NCI-H2107 (cell line): ENCODE measurements around the gene NADK2.
"Not testable (repeated sequence)": the region's sequence is repeated elsewhere in the genome, so short reads cannot be mapped to it uniquely, and the experiment has no call there.

Source experiments
- DNase-seq: peaks from one replicate; lab custom pipeline; 2025; lab: John Stamatoyannopoulos, UW

Gene NADK2, protein sequence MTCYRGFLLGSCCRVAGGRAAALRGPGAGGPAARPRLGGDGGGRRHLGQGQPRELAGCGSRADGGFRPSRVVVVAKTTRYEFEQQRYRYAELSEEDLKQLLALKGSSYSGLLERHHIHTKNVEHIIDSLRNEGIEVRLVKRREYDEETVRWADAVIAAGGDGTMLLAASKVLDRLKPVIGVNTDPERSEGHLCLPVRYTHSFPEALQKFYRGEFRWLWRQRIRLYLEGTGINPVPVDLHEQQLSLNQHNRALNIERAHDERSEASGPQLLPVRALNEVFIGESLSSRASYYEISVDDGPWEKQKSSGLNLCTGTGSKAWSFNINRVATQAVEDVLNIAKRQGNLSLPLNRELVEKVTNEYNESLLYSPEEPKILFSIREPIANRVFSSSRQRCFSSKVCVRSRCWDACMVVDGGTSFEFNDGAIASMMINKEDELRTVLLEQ

GRCh38 chr5:36241631-36242533 is at the start of gene NADK2:
TSS of gene NADK2 (minus strand) at chr5:36241925. CDS start at chr5:36241798, 127 bp downstream.
- DNase-seq = peak; percentile 93

DNA sequence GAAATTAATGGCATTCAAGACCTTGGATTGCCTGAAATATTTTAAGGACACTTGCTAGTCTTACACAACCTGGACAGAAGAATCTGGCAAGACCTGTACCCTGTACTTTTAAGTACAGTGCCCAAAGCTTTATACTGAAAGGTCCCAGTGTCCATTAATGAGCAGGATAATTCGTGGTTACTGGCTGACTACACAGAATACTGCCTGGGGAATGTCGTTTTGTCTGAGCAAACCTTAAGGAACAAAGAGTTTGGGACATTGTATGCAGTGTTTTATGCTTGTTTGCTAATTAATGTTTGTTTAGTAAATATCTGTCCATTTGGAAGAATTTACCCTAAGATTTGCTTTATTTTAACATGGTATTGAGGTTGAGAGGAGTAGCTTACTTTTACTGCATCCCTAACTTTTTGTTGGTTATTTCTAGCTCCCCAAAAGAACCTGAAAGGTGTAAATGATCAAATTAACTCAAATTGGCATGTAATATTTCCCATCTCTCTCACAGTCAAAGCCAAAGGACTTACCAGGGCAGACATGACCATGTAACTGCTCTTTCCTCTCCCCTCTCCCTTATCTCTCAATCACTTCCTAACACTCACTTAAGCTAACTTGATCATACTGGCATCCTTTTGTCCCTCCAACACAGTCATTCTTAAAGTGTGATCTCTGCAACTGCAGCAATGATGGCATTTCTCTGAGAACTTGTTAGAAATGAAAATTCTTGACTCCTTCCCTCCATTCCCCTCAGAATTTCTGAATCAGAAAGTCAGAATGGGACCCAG is 44.3 kb upstream of the NADK2 start:
- DNase-seq = no peak

DNA sequence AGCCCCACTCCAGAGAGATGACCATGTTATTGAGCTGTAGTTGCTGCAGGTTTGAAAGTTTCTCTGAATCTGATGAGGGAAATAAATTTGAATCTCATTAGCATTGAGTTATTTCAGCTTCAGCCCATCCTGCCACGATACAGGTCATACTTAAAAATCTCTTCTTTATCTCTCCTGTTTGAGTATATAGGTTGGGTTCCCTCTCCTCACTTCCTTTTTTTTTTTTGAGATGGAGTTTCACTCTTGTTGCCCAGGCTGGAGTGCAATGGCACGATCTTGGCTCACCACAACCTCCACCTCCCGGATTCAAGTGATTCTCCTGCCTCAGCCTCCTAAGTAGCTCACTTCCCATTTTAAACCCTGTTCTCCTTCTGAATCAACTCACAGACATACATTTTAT is 42.0 kb upstream of the NADK2 start:
- DNase-seq = not testable (repeated sequence)

GRCh38 chr5:36281626-36282025 is 39.9 kb upstream of the NADK2 start:
- DNase-seq = no peak

DNA sequence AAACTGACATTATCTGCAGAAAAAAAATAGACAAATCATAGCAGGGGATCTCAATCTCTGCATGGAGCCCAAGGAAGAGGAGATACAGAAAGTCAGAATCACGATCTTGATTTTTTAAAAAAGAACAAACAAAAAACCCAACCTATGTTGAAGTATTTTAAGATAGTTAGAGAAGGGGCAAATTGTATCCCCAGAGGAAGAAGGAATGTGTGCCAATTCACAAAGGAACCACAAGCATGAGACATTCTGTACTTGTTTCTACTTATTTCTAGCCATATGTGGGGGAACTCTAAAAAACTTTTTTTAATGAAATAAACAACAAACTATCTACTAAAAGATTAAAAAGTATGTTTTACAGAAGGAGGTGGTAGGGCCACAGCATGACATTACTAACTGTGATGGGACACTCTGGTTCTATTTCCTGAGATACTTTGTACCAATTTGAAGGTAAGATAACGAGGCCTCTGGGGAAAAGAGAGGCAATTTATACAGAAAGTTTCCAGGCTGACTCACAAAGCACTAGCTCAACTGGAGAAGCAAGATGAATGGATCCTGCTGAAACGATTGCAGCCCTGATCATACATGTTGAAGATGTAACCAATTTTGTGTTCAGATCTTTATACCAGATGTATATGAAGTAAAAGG is 37.5 kb upstream of the NADK2 start:
- no peak for DNase-seq

DNA sequence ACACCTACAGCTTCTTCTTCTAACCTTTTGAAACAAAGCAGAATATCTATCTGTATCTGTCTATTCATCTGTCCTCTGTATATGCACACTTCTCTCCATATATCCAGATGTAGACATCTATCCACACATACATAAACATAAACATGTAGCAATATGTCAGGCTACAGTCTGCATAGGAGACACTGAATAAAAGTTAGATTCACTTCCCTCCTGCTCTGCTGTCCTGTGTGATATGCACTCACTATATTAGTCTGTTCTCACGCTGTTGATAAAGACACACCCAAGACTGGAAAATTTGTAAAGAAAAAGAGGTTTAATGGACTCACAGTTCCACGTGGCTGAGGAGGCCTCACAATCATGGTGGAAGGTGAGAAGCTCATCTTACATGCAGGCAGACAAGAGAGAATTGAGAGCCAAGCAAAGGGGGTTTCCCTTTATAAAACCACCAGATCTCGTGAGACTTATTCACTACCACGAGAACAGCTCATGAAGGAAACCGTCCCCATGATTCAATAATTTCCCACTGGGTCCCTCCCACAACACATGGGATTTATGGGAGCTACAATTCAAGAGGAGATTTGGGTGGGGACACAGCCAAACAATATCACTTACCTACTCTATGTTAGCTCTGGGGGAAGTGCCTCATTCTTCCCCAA is 35.9 kb upstream of the NADK2 start:
- no peak for DNase-seq

DNA sequence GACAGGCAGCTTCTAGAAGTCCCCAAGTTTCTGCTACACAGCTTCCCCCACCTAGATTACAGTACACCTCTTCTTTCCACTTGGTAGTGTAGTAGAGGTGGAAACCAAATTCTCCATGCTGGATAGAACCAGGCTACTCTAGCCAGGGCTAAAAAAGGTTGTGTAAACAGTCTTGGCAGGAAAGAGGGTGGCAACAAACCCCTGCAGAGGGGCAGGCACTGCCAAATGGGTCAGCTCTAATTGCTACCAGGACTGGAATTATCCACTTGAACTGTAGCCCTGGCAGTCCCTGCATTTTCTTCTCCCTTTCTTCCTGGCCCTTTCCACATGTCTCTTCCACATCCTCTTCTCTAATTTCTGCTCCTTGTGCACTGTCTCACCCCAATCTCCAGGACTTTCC is 35.1 kb upstream of the NADK2 start:
- no peak for DNase-seq

GRCh38 chr5:36273809-36274526 is 32.2 kb upstream of the NADK2 start:
- DNase-seq = no peak

GRCh38 chr5:36272136-36272690 is 30.5 kb upstream of the NADK2 start:
- DNase-seq = no peak

DNA sequence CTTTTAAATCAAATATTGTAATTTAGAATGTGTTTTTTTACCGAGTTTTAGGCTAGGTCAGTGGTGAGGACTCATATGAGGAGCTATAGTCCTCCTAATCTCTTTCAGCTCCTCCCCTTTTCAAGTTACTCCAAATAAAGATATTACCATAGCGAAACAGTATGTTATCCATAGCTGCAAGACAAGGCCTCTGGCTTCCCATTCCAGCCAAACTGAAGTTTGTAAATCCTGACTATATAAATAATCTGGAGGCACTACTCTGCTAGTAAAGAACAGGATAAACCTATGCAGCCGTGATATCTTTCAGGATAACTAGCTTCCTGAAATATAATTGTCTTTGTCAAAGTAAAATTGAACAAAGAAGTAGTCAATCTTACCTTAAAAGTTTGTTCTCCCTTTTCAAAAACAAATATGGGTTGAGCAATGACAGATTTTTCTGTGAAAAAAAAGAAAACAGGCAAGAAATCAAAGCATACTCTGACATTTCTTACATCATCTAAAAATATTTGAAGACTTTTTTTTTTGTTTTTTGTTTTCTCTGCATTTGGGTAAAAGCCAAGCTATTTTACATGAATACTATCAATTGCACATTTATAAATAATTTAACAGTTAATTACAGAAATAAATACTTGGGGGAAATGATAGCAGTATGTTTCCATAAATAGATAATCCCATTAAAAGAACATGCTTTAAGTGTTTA is 29.3 kb upstream of the NADK2 start:
- DNase-seq = no peak

GRCh38 chr5:36270175-36270574 is 28.4 kb upstream of the NADK2 start:
- peak; percentile 6 for DNase-seq

- no peak for DNase-seq
These were observed 27.8 kb upstream of the NADK2 start for GRCh38 chr5:36269478-36269877.

GRCh38 chr5:36267905-36268304 is 26.2 kb upstream of the NADK2 start:
- DNase-seq = no peak

GRCh38 chr5:36264202-36264760 is 22.6 kb upstream of the NADK2 start:
- DNase-seq = no peak

DNA sequence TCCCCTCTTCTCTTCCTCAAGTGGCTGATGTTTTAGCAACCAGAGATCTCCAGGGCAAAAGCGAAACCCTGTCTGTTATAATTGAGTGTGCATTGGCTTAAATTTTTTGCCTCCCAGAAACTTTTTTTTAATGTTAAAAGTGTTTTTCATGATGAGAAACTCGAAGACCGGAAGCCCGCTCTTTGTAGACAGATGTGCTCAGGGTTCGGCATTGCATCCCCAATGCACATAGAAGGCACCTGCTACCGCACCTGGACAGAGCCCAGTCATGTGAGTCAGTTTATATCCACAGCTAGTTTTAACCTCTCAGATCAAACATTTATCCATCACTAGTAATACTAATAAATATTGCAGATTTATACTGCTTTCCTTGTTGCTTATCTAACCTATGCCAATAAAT is 19.5 kb upstream of the NADK2 start:
- no peak for DNase-seq

DNA sequence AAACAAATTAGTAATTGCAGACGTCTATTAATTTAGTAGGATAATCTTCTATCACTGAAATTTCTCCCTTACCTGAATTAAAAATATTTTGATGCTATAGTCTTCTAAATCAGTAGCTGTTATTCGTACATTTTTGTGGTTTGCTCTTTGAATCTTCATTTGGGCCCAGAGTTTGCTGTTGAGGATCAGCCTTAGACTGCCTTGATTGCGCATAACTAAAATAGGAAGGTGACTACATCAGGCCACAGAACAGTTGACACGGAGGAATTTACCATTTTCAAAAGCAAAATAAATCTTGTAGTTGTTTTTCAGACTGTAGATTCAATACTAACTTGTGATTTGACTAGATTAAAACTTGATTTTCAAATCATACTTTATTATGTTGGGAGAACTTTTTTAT is 11.8 kb upstream of the NADK2 start:
- DNase-seq = no peak

DNA sequence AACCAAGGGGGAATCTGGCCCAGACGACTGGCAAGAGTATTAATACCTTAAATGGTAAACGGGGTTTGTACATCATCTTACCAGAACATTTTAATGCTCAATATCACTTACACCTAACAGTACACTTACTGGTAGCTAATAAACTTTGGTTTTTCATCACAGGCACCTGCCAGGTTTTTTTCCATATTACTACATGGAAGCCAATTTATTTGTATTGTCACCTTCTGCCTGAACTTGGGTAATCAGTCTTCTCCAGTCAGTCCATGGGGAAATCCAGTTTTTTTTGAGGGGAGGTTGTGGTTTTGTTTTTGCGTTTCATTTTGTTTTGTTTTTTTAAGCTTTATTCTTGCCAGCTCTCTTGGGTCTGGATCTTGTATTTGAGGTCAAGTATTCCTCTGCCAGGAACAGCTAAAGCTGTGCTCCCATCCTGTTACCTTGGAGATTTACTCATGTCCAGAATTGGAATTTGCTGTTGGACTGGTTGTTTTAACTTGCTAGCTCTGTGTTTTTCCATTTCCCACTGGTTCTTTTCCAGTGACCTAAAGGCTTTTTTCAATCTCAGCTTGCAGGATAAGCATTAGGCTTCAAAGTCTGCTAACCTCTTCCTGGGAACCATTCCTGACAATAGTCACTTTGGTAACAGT is 11.1 kb upstream of the NADK2 start:
- DNase-seq = no peak

- no peak for DNase-seq
These were observed 9.5 kb upstream of the NADK2 start for GRCh38 chr5:36251218-36251617.

- DNase-seq = no peak
These were observed 8.7 kb upstream of the NADK2 start for GRCh38 chr5:36250427-36250826.
